OCI-LY7 (cell line): Measurements from ENCODE around the gene PROSER2. TPM values are rescaled to one million over a fixed set of nuclear protein-coding genes. Genes with fewer than 3 reads are reported as not detected.

ENCODE experiments used
- BruUV-seq: library from RNA; stranded (reverse); fragments of 400-500 nt; replicated peaks from 2 replicates; lab custom pipeline; 2021; lab: Mats Ljungman, UMichigan
- CTCF ChIA-PET: fragments of 300-600 bp; sonication (Branson Sonifier 250); formaldehyde crosslinking; loops from one replicate; lab custom pipeline; 2022; ENCODE audit warnings: antibody characterized with exemption; ENCODE audit not compliant: unreplicated experiment; lab: Charles Lee
- POLR2A ChIA-PET: fragments of 300-600 bp; sonication (Branson Sonifier 250); formaldehyde crosslinking; loops from one replicate; lab custom pipeline; 2022; ENCODE audit warnings: antibody characterized with exemption; lab: Charles Lee
- DNase-seq: peaks from one replicate; pipeline ENCODE4 v3.0.0-alpha.2; 2015; ENCODE audit warnings: low spot score
- H2AFZ ChIP-seq: fragments of 200-600 bp; sonication (generic), shearing (Covaris generic); 2 replicates; pipeline ENCODE4 v1.6.1; 2014; ENCODE audit warnings: mild to moderate bottlenecking, antibody characterized with exemption, low read length, moderate library complexity
- H3K27ac ChIP-seq: fragments of 200-600 bp; sonication (generic); 2 replicates; pipeline ENCODE4 v1.5.1; 2014; ENCODE audit warnings: mixed run types, low read depth, mild to moderate bottlenecking, moderate library complexity, low read length, inconsistent platforms; ENCODE audit not compliant: poor library complexity, severe bottlenecking
- H3K36me3 ChIP-seq: fragments of 200-600 bp; sonication (generic); 2 replicates; pipeline ENCODE4 v1.6.1; 2014; ENCODE audit warnings: mild to moderate bottlenecking, antibody characterized with exemption, low read length, moderate library complexity, mixed read lengths; ENCODE audit not compliant: insufficient read depth
- H3K4me1 ChIP-seq: fragments of 200-600 bp; sonication (generic); 2 replicates; pipeline ENCODE4 v1.5.1; 2014; ENCODE audit warnings: mild to moderate bottlenecking, low read length; ENCODE audit not compliant: insufficient read depth, poor library complexity, severe bottlenecking
- H3K4me2 ChIP-seq: fragments of 200-600 bp; sonication (generic); 2 replicates; pipeline ENCODE4 v1.6.1; 2014; ENCODE audit warnings: mild to moderate bottlenecking, low read length
- H3K4me3 ChIP-seq: fragments of 200-600 bp; sonication (generic); 2 replicates; pipeline ENCODE4 v1.5.1; 2014; ENCODE audit warnings: mild to moderate bottlenecking, low read depth, low read length; ENCODE audit not compliant: poor library complexity, severe bottlenecking
- H3K79me2 ChIP-seq: fragments of 200-600 bp; sonication (generic); 2 replicates; pipeline ENCODE4 v1.6.1; 2016; ENCODE audit warnings: low read depth, mild to moderate bottlenecking, low read length, moderate library complexity, mixed read lengths; ENCODE audit not compliant: insufficient read depth
- H3K9me2 ChIP-seq: fragments of 200-600 bp; sonication (generic); 2 replicates; pipeline ENCODE4 v1.6.1; 2016; ENCODE audit warnings: mild to moderate bottlenecking, low read length, mixed read lengths; ENCODE audit not compliant: insufficient read depth
- H3K9me3 ChIP-seq: fragments of 200-600 bp; sonication (generic); 2 replicates; pipeline ENCODE4 v1.6.1; 2014; ENCODE audit warnings: mild to moderate bottlenecking, mixed run types, low read length, mixed read lengths
- H4K20me1 ChIP-seq: fragments of 200-600 bp; sonication (generic); 2 replicates; pipeline ENCODE4 v1.6.1; 2014; ENCODE audit warnings: mild to moderate bottlenecking, antibody characterized with exemption, low read length, moderate library complexity, mixed read lengths; ENCODE audit not compliant: insufficient read depth
- CTCF ChIP-seq: fragments of 200-600 bp; sonication (generic); conservative IDR thresholded peaks from 2 replicates; pipeline ENCODE4 v1.5.1; 2014; ENCODE audit warnings: mild to moderate bottlenecking, antibody characterized with exemption, low read length, moderate library complexity, mixed read lengths
- EZH2phosphoT487 ChIP-seq: fragments of 200-600 bp; sonication (generic); IDR thresholded peaks from 2 replicates; pipeline ENCODE4 v1.6.1; 2018; ENCODE audit warnings: low read depth, borderline replicate concordance, mild to moderate bottlenecking, mixed run types, antibody characterized with exemption, low read length, moderate library complexity, mixed read lengths
- intact Hi-C: fragments of 100-400 bp; cut with micrococcal nuclease; formaldehyde crosslinking; loops from one replicate; pipeline ENCODE4 v1.10.0; 2022; ENCODE audit not compliant: unreplicated experiment
- total RNA-seq, 2 experiments: library from RNA; depleted of rRNA in 1 of 2; stranded (reverse); fragments of >200 nt in 1 of 2; shearing (Covaris generic) in 1 of 2; gene quantifications; 2 replicates each; pipeline ENCODE4 v1.2.3, GENCODE V29; 2014 to 2022

Gene PROSER2
- total RNA-seq, 2 experiments from 2014 or later: not detected

GRCh38 chr10:11910102-11910501 is 86.9 kb downstream of the PROSER2 start:
- no TSS peak for BruUV-seq
- CTCF ChIA-PET: no interaction called here
- no peak overlapping the region for H3K27ac ChIP-seq
- H3K9me2 ChIP-seq: no peaks in the 10 kb centered on the region
- H3K4me2 ChIP-seq: no peak overlapping the region
- DNase-seq: no peak
- POLR2A ChIA-PET: interaction anchor here (0.5 to 0.6 kb wide), 2 partner anchors 52 to 214 kb away, joined by 3 to 4 read pairs; no protein-coding TSS in a partner anchor
- H3K9me3 ChIP-seq: no peaks in the 10 kb centered on the region
- no peaks in the 10 kb centered on the region for H4K20me1 ChIP-seq
- no peak overlapping the region for H3K4me3 ChIP-seq
- H3K4me1 ChIP-seq: no peaks in the 10 kb centered on the region
- no peaks in the 10 kb centered on the region for H3K36me3 ChIP-seq
- H3K79me2 ChIP-seq: no peaks in the 10 kb centered on the region
- intact Hi-C loops: no loop called here
- TF ChIP-seq EZH2phosphoT487 (no peak), CTCF (no peak)
- H2AFZ ChIP-seq: no peak overlapping the region

GRCh38 chr10:11913079-11913641 is 90.0 kb downstream of the PROSER2 start:
- no peak for DNase-seq
- Histone ChIP-seq H3K79me2 (no peaks in the 10 kb centered on the region), H3K36me3 (no peaks in the 10 kb centered on the region), H3K27ac (no peak overlapping the region), H3K4me3 (no peak overlapping the region), H3K9me3 (no peaks in the 10 kb centered on the region), H3K4me1 (no peaks in the 10 kb centered on the region), H2AFZ (no peak overlapping the region), H3K9me2 (no peaks in the 10 kb centered on the region), H3K4me2 (no peak overlapping the region), H4K20me1 (no peaks in the 10 kb centered on the region)
- BruUV-seq: no TSS peak
- ChIA-PET POLR2A (no interaction called here), CTCF (no interaction called here)
- TF ChIP-seq CTCF: no peak
- no peak for TF ChIP-seq EZH2phosphoT487
- intact Hi-C loops: no loop called here

GRCh38 chr10:11918384-11918783 is 95.2 kb downstream of the PROSER2 start:
- Histone ChIP-seq H3K4me2 (no peak overlapping the region), H3K4me1 (no peaks in the 10 kb centered on the region), H2AFZ (no peak overlapping the region), H3K79me2 (no peaks in the 10 kb centered on the region), H3K36me3 (peaks cover 32% of the 10 kb centered on the region), H3K27ac (no peak overlapping the region), H3K9me3 (no peaks in the 10 kb centered on the region), H4K20me1 (no peaks in the 10 kb centered on the region), H3K4me3 (no peak overlapping the region), H3K9me2 (no peaks in the 10 kb centered on the region)
- no TSS peak for BruUV-seq
- ChIA-PET CTCF (no interaction called here), POLR2A (no interaction called here)
- TF ChIP-seq CTCF (no peak), EZH2phosphoT487 (no peak)
- no peak for DNase-seq
- intact Hi-C loops: no loop called here
